Activated CD4-positive, alpha-beta T cell treated with anti-CD3 and anti-CD28 coated beads, Interleukin-2, Interleukin-4, amounts not matched to agents 100 ng/mL and 50 ng/mL, durations not matched to agents 16 hours and 8 hours (primary cell): ENCODE results near the gene ITIH5.

ENCODE experiments used
- DNase-seq: peaks from one replicate; pipeline ENCODE4 v3.0.0-alpha.2; 2020; ENCODE audit warnings: low spot score

Gene ITIH5

GRCh38 chr10:7583626-7584025 lies 83.1 kb downstream of the ITIH5 start:
- DNase-seq = no peak

GRCh38 chr10:7580520-7580919 lies 86.2 kb downstream of the ITIH5 start:
- DNase-seq = no peak

GRCh38 chr10:7579681-7580080 lies 87.1 kb downstream of the ITIH5 start:
- DNase-seq = no peak

GRCh38 chr10:7577579-7577978 lies 89.2 kb downstream of the ITIH5 start:
- DNase-seq = no peak

GRCh38 chr10:7577176-7577575 lies 89.6 kb downstream of the ITIH5 start:
- no peak for DNase-seq

- no peak for DNase-seq
These were observed 90.4 kb downstream of the ITIH5 start for GRCh38 chr10:7576340-7576739.

GRCh38 chr10:7572391-7572790 lies 94.4 kb downstream of the ITIH5 start:
- no peak for DNase-seq

- no peak for DNase-seq
These were observed 94.8 kb downstream of the ITIH5 start for GRCh38 chr10:7571981-7572380.

- no peak for DNase-seq
These were observed 98.7 kb downstream of the ITIH5 start for GRCh38 chr10:7567911-7568620.

- no peak for DNase-seq
These were observed 99.9 kb downstream of the ITIH5 start for GRCh38 chr10:7566891-7567290.

- no peak for DNase-seq
These were observed 100.9 kb downstream of the ITIH5 start for GRCh38 chr10:7565871-7566270.

- no peak for DNase-seq
These were observed 103.0 kb downstream of the ITIH5 start for GRCh38 chr10:7563770-7564169.

GRCh38 chr10:7563368-7563767 lies 103.4 kb downstream of the ITIH5 start:
- DNase-seq = no peak

GRCh38 chr10:7561985-7562384 lies 104.8 kb downstream of the ITIH5 start:
- DNase-seq = no peak

GRCh38 chr10:7561216-7561893 lies 105.4 kb downstream of the ITIH5 start:
- no peak for DNase-seq

GRCh38 chr10:7560519-7560918 lies 106.2 kb downstream of the ITIH5 start:
- DNase-seq = no peak

- DNase-seq = no peak
These were observed 107.4 kb downstream of the ITIH5 start for GRCh38 chr10:7559386-7559785.

- no peak for DNase-seq
These were observed 108.7 kb downstream of the ITIH5 start for GRCh38 chr10:7558036-7558435.

GRCh38 chr10:7553531-7553930 lies 113.2 kb downstream of the ITIH5 start:
- DNase-seq = no peak

- no peak for DNase-seq
These were observed 114.6 kb downstream of the ITIH5 start for GRCh38 chr10:7551950-7552716.

- DNase-seq = no peak
These were observed 115.5 kb downstream of the ITIH5 start for GRCh38 chr10:7551289-7551688.

GRCh38 chr10:7550013-7550412 lies 116.8 kb downstream of the ITIH5 start:
- no peak for DNase-seq

GRCh38 chr10:7547829-7548228 lies 118.9 kb downstream of the ITIH5 start:
- no peak for DNase-seq
